B cell (primary cell): ENCODE data around the gene HLA-DQB2. TPM values are rescaled to one million over a fixed set of nuclear protein-coding genes. Genes with fewer than 3 reads are reported as not detected.

ENCODE experiments used
- ATAC-seq: fragments of 200-7000 bp; cut with Tn5 transposase; one replicate; pipeline ENCODE4 v1.10.0; 2021; ENCODE audit warnings: low read depth, mild to moderate bottlenecking, moderate number of reproducible peaks, moderate library complexity
- CTCF ChIA-PET: fragments of 350-600 bp; sonication (Branson Sonifier 250); formaldehyde crosslinking; loops from one replicate; lab custom pipeline; 2021; ENCODE audit warnings: antibody characterized with exemption, inconsistent platforms; lab: Charles Lee
- POLR2A ChIA-PET: fragments of 350-600 bp; sonication (Branson Sonifier 250); formaldehyde crosslinking; loops from one replicate; lab custom pipeline; 2021; ENCODE audit warnings: antibody characterized with exemption; lab: Charles Lee
- DNase-seq: peaks from one replicate; pipeline ENCODE4 v3.0.0; 2013
- H2AFZ ChIP-seq: 2 replicates; pipeline ENCODE4 v1.6.1; 2012; ENCODE audit warnings: mild to moderate bottlenecking, low read depth, low read length; ENCODE audit not compliant: insufficient read depth, poor library complexity, severe bottlenecking
- H3K27ac ChIP-seq, 2 donors: 1 replicate in 1 of 2; 2 replicates in 1 of 2; pipeline ENCODE4 v1.5.1; 2012 to 2013; ENCODE audit warnings: low read length in 2 of 2, mild to moderate bottlenecking in 2 of 2, moderate library complexity in 1 of 2
- H3K27me3 ChIP-seq, 4 experiments: fragments of 200-600 bp in 1 of 4; sonication (generic) in 1 of 4; replicated peaks in 1 of 4; 1 replicate in 2 of 4; 2 replicates in 2 of 4; pipeline versions ENCODE4 v1.6.1 to v1.7.0; 2013 to 2016; ENCODE audit warnings: low read length in 3 of 4, mild to moderate bottlenecking in 2 of 4, mixed read lengths in 1 of 4, moderate library complexity in 1 of 4; ENCODE audit not compliant: insufficient read depth in 4 of 4, control insufficient read depth in 3 of 4; ENCODE audit errors: control extremely low read depth in 1 of 4
- H3K36me3 ChIP-seq, 2 experiments: replicated peaks in 1 of 2; 1 replicate in 1 of 2; 2 replicates in 1 of 2; pipeline versions ENCODE4 v1.6.1 to v1.7.1; 2013; ENCODE audit warnings: low read length in 1 of 2; ENCODE audit not compliant: insufficient read depth in 2 of 2, control insufficient read depth in 1 of 2; ENCODE audit errors: control extremely low read depth in 1 of 2, extremely low read depth in 1 of 2
- H3K4me1 ChIP-seq, 2 donors: fragments of 200-600 bp in 1 of 2; sonication (generic) in 1 of 2; 1 replicate in 1 of 2; 2 replicates in 1 of 2; pipeline versions ENCODE4 v1.5.1 to v1.6.1; 2013 to 2017; ENCODE audit warnings: low read length in 2 of 2; ENCODE audit not compliant: control insufficient read depth in 2 of 2, insufficient read depth in 2 of 2
- H3K4me2 ChIP-seq: replicated peaks from 2 replicates; pipeline ENCODE3; 2012; ENCODE audit warnings: mild to moderate bottlenecking, low read depth, low read length; ENCODE audit not compliant: poor library complexity, severe bottlenecking
- H3K4me3 ChIP-seq, 5 experiments: fragments of 200-600 bp in 1 of 5; sonication (generic) in 1 of 5; 1 replicate in 3 of 5; 2 replicates in 2 of 5; pipeline versions ENCODE4 v1.5.1 to v1.7.0; 2011 to 2016; ENCODE audit warnings: low read length in 4 of 5, mild to moderate bottlenecking in 4 of 5, low read depth in 2 of 5, control low read depth in 1 of 5, moderate library complexity in 1 of 5; ENCODE audit not compliant: insufficient read depth in 1 of 5; ENCODE audit errors: control extremely low read depth in 1 of 5, extremely low read depth in 1 of 5
- H3K79me2 ChIP-seq: fragments of 200-600 bp; sonication (generic); one replicate; pipeline ENCODE4 v1.6.0; 2016; ENCODE audit warnings: low read length; ENCODE audit not compliant: control insufficient read depth, insufficient read depth
- H3K9ac ChIP-seq: fragments of 200-600 bp; sonication (generic); 2 replicates; pipeline ENCODE4 v1.6.1; 2017; ENCODE audit warnings: mild to moderate bottlenecking, low read length, moderate library complexity
- H3K9me3 ChIP-seq, 3 donors: one replicate each; pipeline versions ENCODE4 v1.6.1 to v1.7.1; 2013; ENCODE audit warnings: low read length in 2 of 3; ENCODE audit not compliant: control insufficient read depth in 2 of 3, insufficient read depth in 1 of 3; ENCODE audit errors: control extremely low read depth in 1 of 3
- H4K20me1 ChIP-seq: 2 replicates; pipeline ENCODE4 v1.6.0; 2012; ENCODE audit warnings: mild to moderate bottlenecking, low read length; ENCODE audit not compliant: insufficient read depth, control insufficient read depth, poor library complexity, severe bottlenecking
- H3K27ac Mint-ChIP-seq: one replicate; pipeline ENCODE4 v1.8.0; 2021; ENCODE audit warnings: mixed read lengths
- H3K27me3 Mint-ChIP-seq: one replicate; pipeline ENCODE4 v1.8.0; 2021; ENCODE audit warnings: mixed read lengths
- H3K4me1 Mint-ChIP-seq: one replicate; pipeline ENCODE4 v1.8.0; 2021; ENCODE audit warnings: mixed read lengths
- H3K4me3 Mint-ChIP-seq: one replicate; pipeline ENCODE4 v1.8.0; 2021; ENCODE audit warnings: mixed read lengths
- H3K9me3 Mint-ChIP-seq: one replicate; pipeline ENCODE4 v1.8.0; 2022; ENCODE audit warnings: mixed read lengths; ENCODE audit not compliant: insufficient read depth
- EZH2 ChIP-seq: IDR thresholded peaks from 2 replicates; pipeline ENCODE4 v1.6.1; 2012; ENCODE audit warnings: borderline replicate concordance, low read depth, mild to moderate bottlenecking, moderate library complexity, low read length; ENCODE audit not compliant: insufficient read depth, poor library complexity, severe bottlenecking
- WGBS: methylation state at CpG from one replicate; pipeline ENCODE4 v1.1.5; 2013; ENCODE audit warnings: missing lambda C conversion rate; ENCODE audit not compliant: insufficient coverage; 5-methylcytosine and 5-hydroxymethylcytosine counted together
- intact Hi-C: fragments of 100-400 bp; cut with micrococcal nuclease; formaldehyde crosslinking; loops from one replicate; pipeline ENCODE4 v1.10.0; 2022
- polyA plus RNA-seq: library from polyadenylated mRNA; depleted of rRNA; stranded (reverse); fragments of >200 nt; gene quantifications from 2 replicates; pipeline ENCODE4 v1.2.3, GENCODE V29; 2012
- total RNA-seq, 2 donors: library from RNA; stranded (reverse); fragments of 120-200 nt in 1 of 2; gene quantifications; 1 replicate in 1 of 2; 2 replicates in 1 of 2; pipeline versions ENCODE4 v1.2.3 to v1.2.4, GENCODE V29; 2013 to 2022
- TF ChIP-seq, protein P1 (sequence below): fragments of 200-600 bp; IDR thresholded peaks from one replicate; pipeline ENCODE4 v1.8.0; 2022; ENCODE audit warnings: antibody characterized with exemption, mild to moderate bottlenecking

Gene HLA-DQB2
- total and polyA plus RNA-seq, 2 donors (not counting 1 experiment from before 2014, with no cell fraction given), result 41.1 to 109 TPM

DNA sequence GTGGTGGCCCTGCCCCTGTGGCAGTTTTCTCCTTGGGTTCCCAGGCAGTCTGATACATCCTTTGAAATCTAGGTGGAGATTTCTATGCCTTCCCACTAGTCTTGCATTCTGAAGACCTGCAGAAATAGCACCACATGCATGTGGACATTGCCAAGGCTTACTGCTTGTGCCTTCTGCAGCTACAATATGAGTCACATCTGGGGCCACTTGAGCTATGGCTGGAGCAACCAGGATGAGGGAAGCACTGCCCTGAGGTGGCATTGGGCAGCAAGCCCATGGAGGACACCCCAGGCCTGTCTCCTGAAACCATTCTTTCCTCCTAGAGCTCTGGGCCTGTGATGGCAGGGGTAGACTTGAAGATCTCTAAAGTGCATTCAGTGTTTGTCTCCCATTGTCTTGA, 15.7 kb upstream of the HLA-DQB2 start:
- H3K27ac ChIP-seq, result no peak overlapping the region
- TF ChIP-seq EZH2, result no peak
- TF ChIP-seq, protein P1, sequence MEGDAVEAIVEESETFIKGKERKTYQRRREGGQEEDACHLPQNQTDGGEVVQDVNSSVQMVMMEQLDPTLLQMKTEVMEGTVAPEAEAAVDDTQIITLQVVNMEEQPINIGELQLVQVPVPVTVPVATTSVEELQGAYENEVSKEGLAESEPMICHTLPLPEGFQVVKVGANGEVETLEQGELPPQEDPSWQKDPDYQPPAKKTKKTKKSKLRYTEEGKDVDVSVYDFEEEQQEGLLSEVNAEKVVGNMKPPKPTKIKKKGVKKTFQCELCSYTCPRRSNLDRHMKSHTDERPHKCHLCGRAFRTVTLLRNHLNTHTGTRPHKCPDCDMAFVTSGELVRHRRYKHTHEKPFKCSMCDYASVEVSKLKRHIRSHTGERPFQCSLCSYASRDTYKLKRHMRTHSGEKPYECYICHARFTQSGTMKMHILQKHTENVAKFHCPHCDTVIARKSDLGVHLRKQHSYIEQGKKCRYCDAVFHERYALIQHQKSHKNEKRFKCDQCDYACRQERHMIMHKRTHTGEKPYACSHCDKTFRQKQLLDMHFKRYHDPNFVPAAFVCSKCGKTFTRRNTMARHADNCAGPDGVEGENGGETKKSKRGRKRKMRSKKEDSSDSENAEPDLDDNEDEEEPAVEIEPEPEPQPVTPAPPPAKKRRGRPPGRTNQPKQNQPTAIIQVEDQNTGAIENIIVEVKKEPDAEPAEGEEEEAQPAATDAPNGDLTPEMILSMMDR, result no peak
- H3K36me3 ChIP-seq, result no peaks in the 10 kb centered on the region
- no peaks in the 10 kb centered on the region for H3K27me3 Mint-ChIP-seq
- H4K20me1 ChIP-seq, result no peaks in the 10 kb centered on the region
- no peaks in the 10 kb centered on the region for H3K79me2 ChIP-seq
- ATAC-seq (no peak), DNase-seq (no peak)
- H3K4me2 ChIP-seq, result no peak overlapping the region
- H3K27ac Mint-ChIP-seq, result no peak overlapping the region
- H3K4me3 ChIP-seq, result no peak overlapping the region
- no peaks in the 10 kb centered on the region for H3K9me3 ChIP-seq
- H3K4me3 Mint-ChIP-seq, result no peak overlapping the region
- ChIA-PET POLR2A (no interaction called here), CTCF (no interaction called here)
- H3K9me3 Mint-ChIP-seq, result peaks cover 4% of the 10 kb centered on the region
- intact Hi-C loops, result no loop called here
- peaks cover 5 to 6% of the 10 kb centered on the region in 2 donors for H3K4me1 ChIP-seq
- peaks cover 11% of the 10 kb centered on the region for H3K4me1 Mint-ChIP-seq
- H2AFZ ChIP-seq, result no peak overlapping the region
- no peaks in the 10 kb centered on the region for H3K27me3 ChIP-seq
- H3K9ac ChIP-seq, result no peak overlapping the region

DNA sequence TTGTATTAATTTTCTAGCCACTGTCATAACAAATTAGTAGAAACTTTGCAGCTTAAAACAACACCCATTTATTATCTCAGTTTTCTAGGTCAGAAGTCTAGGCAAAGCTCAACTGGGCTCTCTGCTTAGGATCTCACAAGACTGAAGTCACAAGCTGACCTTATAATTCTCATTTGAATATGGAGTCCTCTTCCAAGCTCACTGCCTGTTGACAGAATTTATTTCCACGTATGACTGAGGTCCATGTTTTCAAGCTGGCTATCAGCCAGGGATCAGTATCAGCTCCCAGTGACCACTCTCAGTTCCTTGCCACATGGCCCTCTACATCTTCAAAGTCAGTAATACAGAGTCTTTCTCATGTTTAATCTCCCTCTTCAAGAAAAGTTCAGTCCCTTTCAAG, 11.7 kb upstream of the HLA-DQB2 start:
- Histone ChIP-seq H3K36me3 (no peaks in the 10 kb centered on the region), H3K27ac (no peak overlapping the region), H3K9me3 (no peaks in the 10 kb centered on the region), H3K27me3 (peaks cover 0 to 4% (median 2%) of the 10 kb centered on the region in 4 experiments), H3K9ac (no peak overlapping the region), H3K79me2 (no peaks in the 10 kb centered on the region), H4K20me1 (no peaks in the 10 kb centered on the region), H2AFZ (no peak overlapping the region), H3K4me2 (no peak overlapping the region), H3K4me1 (peaks cover 0 to 4% of the 10 kb centered on the region in 2 donors), H3K4me3 (no peak overlapping the region)
- no peak for TF ChIP-seq EZH2
- TF ChIP-seq, protein P1, result no peak
- Mint-ChIP-seq H3K27ac (no peak overlapping the region), H3K4me1 (peaks cover 4% of the 10 kb centered on the region), H3K9me3 (no peaks in the 10 kb centered on the region), H3K27me3 (peaks cover 7% of the 10 kb centered on the region), H3K4me3 (no peak overlapping the region)
- CTCF ChIA-PET, result interaction anchor here (3.6 kb wide), 1 partner anchor 11 kb away, joined by 16 read pairs; no protein-coding TSS in a partner anchor
- DNase-seq (no peak), ATAC-seq (no peak)
- POLR2A ChIA-PET, result no interaction called here
- WGBS, result 71% methylated on average over 1 of the region's 1 CpG
- intact Hi-C loops, result no loop called here
